ENCODE data around the gene IVL.

IVL gene

DNA sequence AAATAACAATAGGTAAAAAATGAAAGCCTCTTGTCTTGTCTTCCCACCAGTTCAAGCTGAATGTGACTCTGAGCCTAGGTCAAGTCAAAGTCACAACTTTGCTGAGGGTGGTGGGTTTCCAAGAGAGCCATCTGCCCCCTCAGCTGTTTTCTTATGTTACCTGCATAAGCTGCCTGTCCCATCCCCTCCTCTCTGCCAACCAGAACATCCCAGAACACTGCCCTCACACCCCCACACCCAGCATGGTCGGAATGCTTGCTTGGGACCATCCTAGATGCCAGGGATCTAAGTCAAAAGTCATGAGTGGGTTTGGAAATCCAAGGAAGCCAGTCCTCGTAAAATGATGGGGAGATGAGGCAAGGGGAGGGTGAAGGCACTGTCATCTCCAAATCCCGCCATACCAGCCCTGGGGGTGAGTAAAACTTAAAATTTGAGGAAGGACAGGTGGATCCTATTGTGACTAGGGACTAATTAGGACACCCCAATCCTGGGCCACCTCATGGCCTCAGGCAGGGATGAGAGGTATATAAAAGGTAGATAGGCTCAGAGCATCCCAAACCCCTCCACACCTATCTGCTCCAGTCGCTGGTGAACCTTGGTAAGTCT, 38.4 kb downstream of the IVL start, which contains the start of gene SPRR5:
SPRR5 (plus strand) TSS at position 556 of the 606 bp plus-strand sequence. CDS start 1,349 bp downstream, outside the sequence.
- no peak for DNase-seq (ENCODE audit: low read depth in 2 of 2)

DNA sequence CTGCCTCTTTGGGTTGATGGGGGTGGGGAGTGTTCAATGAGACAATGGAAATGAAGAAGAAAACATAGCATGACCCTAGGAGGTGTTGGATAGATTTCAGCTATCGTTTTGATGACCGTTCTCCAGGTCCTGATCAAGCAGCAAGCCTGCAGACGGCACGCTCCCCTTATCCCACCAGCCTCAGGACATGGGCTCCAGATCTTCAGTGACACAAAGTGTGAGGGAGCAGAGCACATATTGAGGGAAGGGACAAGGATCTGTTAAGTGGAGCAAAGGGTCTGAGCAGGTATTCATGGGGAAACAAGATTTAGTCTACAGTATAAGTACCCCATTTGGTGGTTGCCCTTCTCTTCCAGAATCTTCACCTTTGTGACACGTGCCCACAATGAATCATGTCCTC, 43.4 kb downstream of the IVL start:
- DNase-seq (ENCODE audit: low read depth in 2 of 2) = no peak

DNA sequence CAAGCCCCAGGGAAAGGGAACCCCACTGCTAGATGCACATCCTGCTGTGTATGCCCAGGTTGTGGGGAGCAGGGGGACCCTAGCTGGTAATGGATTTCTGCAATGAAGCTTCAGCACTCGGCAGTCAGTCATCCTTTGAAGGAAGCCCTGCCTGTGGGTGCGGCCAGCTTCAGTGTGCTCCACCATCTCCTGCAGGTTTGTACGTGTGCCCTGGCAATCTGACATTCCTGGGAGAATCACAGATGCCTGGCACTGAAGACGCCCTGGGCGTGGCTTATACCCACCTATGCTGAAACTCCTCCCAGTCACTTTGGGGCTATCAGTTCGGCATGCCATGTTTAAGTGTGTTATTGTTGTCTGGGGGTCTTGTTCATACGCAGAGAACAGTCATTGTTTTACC, 45.4 kb downstream of the IVL start:
- no peak for DNase-seq (ENCODE audit: low read depth in 2 of 2)

DNA sequence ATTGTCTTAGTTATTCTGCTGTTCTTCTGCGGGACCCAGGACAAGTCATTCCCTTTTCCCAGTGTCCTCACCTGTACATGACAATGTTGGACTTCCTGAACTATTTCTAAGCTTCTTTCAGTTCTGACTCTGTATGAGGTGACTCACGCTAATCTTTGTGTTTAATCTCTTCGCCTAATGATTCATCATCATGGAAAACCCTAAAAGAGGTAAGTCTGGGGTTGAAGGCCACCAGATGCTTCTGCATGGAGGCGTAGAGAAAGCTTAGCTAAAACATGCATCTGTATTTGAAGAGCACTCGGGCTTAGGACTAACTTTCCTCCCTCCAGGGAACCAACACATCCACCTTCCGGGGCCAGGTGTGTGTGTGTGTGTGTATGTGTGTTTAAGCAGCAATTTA, 46.1 kb downstream of the IVL start:
- DNase-seq (ENCODE audit: low read depth in 2 of 2) = no peak

DNA sequence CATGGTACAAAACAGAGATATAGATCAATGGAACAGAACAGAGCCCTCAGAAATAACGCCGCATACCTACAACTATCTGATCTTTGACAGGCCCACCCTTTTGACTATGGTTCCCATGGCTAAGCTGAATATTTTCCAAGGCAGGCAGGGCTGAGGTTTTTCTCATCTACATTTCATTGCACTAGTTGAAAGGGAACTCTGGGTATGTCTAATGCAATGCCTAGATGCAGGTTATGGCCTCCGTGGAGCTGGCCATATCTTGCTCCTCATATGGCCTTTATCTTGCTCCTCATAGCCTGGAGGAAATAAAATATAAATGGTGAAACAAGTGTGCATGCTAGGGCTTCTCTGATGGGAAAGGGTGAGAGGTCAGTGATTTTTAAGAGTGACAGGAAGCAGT, 49.2 kb downstream of the IVL start:
- no peak for DNase-seq (ENCODE audit: low read depth in 2 of 2)

DNA sequence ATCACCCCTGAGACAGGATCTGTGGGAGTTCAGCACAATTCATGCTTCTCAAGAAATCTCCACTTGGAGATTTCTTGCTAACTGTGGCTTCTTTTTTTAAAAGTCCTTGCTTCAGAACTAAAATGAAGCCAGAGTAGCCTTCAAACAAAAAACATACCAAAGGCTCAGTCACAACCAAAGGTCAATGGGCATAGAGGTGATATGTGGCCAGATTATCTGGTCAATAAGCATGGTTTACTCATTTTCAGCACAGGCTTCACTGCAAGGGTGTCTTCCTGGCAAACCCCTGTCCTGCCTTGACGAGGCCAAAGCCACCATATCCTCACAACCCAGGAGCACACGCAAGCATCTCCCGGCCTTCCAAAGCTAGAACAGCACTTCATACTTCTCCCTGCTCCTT, 50.9 kb downstream of the IVL start:
- no peak for DNase-seq (ENCODE audit: low read depth in 2 of 2)

DNA sequence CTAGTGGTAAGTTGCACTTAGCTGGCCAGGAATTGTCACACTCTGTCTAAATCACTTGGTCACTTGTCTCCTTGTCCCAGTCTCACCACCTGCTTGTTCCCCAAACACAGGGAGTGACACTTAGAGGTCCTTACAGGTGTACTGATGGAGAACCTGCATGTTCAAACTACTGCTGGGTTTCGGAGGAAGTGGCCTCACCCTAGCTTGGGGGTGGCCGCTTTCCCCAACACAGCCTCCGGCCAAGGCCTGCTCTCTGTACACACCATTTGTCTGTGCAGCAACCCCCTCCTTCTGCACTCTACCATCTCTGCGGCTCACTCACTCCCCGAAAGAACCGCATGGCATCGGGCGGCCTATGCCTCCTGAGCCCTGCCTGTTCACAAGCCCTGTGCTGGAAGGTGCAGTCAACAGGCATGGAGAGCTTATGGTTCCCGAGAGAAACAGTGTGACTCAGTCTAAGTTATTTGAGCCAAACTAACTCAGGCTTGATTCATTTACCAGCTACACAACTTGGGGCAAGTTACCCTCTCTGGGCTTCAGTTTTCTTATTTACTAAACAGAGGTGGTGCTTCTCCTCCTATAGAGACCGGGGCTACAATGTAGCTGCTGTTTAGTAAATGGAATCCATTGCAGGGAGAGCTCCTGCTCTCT, 51.6 kb downstream of the IVL start:
- no peak for DNase-seq (ENCODE audit: low read depth in 2 of 2)

DNA sequence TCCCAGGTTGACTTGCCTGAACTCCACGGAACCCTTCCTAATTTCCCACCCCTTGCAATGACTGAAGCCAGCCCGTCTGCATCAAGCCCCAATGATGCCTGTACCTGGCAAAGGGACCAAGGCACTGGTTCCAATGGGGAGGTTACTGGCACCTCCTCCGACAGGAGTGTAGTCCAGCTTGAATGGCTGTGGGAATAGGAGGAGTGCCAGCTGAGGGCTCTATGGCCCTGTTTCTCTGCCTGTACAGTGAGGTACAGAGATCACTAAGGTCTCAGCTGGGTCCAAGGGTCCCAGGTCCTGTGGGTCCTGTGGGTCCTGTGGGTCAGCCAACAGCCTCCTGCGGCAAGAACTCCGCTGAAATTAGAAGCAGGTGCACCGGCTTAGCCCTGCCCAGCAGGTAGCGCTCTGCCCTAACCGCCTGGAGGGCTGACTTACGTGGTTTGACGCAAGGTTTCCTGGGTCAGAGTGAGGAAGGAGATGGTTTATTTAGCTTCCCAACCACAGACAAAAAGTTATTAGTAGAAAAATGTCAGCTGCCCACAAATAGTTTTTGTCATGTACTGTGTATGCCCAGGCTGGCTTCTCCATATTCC, 52.2 kb downstream of the IVL start:
- DNase-seq (ENCODE audit: low read depth in 2 of 2) = no peak
